Left hindlimb (tissue), 1 donor: Measurements from ENCODE around the gene PTCD1.
"Not testable (repeated sequence)": the region's sequence is repeated elsewhere in the genome, so short reads cannot be mapped to it uniquely, and the experiment has no call there.

Experiments used
- DNase-seq: peaks from one replicate; pipeline ENCODE4 v3.0.0-alpha.2; 2018

The PTCD1 gene

GRCh38 chr7:99385564-99385963 lies 53.0 kb downstream of the PTCD1 start:
- no peak for DNase-seq

GRCh38 chr7:99384523-99384922 lies 54.1 kb downstream of the PTCD1 start:
- DNase-seq, result no peak

- DNase-seq, result no peak
Measured at GRCh38 chr7:99383791-99384370, 54.7 kb downstream of the PTCD1 start.

- DNase-seq, result no peak
Measured at GRCh38 chr7:99383203-99383602, 55.4 kb downstream of the PTCD1 start.

GRCh38 chr7:99381664-99382075 lies 56.9 kb downstream of the PTCD1 start:
- no peak for DNase-seq

- no peak for DNase-seq
Measured at GRCh38 chr7:99380823-99381663, 57.6 kb downstream of the PTCD1 start.

- DNase-seq, result no peak
Measured at GRCh38 chr7:99380032-99380822, 58.4 kb downstream of the PTCD1 start.

- DNase-seq, result not testable (repeated sequence)
Measured at GRCh38 chr7:99379693-99380031, 58.9 kb downstream of the PTCD1 start.

GRCh38 chr7:99379043-99379577 lies 59.5 kb downstream of the PTCD1 start:
- peak; percentile 80 for DNase-seq

- DNase-seq, result peak; percentile 86
Measured at GRCh38 chr7:99375070-99375807, 63.4 kb downstream of the PTCD1 start.

- peak; percentile 85 for DNase-seq
Measured at GRCh38 chr7:99374111-99375064, 64.2 kb downstream of the PTCD1 start, which contains the start of gene ARPC1B. Gene ARPC1B (plus strand): TSS chr7:99374730. CDS start chr7:99385715, 10,985 bp downstream.

GRCh38 chr7:99373091-99374066 lies 65.2 kb downstream of the PTCD1 start:
- DNase-seq, result no peak

- DNase-seq, result no peak
Measured at GRCh38 chr7:99372275-99373090, 66.1 kb downstream of the PTCD1 start.

- no peak for DNase-seq
Measured at GRCh38 chr7:99371376-99371920, 67.2 kb downstream of the PTCD1 start.

- DNase-seq, result peak; percentile 63
Measured at GRCh38 chr7:99369767-99370391, 68.7 kb downstream of the PTCD1 start.

- no peak for DNase-seq
Measured at GRCh38 chr7:99368750-99369389, 69.7 kb downstream of the PTCD1 start.
